ENCODE measurements around the gene MAG. TPM values are rescaled to one million over a fixed set of nuclear protein-coding genes. Genes with fewer than 3 reads are reported as not detected.

Gene MAG
- total and polyA plus RNA-seq, 9 of the 15 experiments (the other 6 are each of a cell fraction or from before 2014, with no cell fraction given) = 0.11 to 10.0 (median 1.6) TPM

DNA sequence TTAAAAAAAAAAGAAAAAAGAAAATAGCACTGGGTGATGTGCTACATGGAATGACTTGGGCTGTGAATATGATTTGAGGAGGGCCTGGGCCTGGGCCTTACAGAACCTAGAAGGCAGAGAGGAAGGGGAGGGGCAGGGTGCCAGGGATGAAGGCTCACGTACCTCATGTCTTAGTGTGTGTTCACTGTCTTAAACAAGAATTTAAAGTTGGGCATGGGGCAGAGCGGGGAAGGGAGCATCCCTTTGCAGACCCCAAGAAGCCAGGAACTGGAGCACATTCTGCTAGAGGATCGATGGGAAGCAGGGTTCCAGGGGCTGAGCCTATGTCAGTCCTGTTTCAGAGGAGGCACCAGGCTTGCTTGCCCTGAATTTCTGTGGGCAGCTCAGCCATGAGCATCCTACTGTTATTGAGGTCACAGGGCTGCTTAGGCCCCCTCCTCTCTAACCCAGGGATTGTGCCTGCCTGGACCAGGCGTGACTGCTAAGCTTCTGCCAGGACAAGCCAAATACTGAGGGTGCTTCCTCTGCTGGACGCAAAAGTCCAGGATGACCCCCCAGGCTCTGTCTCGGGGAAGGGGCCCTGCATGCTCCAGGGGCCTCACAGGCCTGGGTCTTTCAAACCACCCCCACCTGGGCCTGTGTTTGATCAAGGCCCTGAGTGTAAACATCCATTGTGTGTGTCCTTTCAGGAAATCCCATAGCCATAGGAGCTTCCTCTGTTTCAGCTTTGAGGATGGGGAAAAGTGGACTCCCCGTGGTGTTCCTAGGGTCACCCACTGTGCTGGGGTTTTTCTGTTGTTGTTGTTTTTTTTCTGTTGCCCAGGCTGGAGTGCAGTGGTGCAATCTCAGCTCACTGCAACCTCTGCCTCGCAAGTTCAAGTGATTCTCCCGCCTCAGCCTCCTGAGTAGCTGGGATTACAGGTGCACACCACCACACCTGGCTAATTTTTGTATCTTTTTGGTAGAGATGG is 38.4 kb upstream of the MAG start:
- no peaks in the 10 kb centered on the region for H3K9me3 ChIP-seq (replicated peaks; ENCODE audit: control insufficient read depth, insufficient read depth, low read depth, low read length)
- no peak for FAIRE-seq
- H3K36me3 ChIP-seq (ENCODE audit: control insufficient read depth, insufficient read depth, low read length) = peaks cover 74% of the 10 kb centered on the region; the same call in 2 of the 3 replicates
- H3K4me2 ChIP-seq (ENCODE audit: insufficient read depth, low read length) = no peak overlapping the region
- 95% methylated on average over 9 of the region's 9 CpGs for WGBS (ENCODE audit: insufficient coverage, low coverage, missing lambda C conversion rate)
- no peaks in the 10 kb centered on the region for H3K9me1 ChIP-seq (ENCODE audit: control insufficient read depth, insufficient read depth, low read length)
- BruUV-seq (replicated peaks) = no TSS peak
- peaks cover 8 to 24% of the 10 kb centered on the region in 2 experiments; a peak in 4 of 5 replicates for H3K4me1 ChIP-seq (replicated peaks in 1 of 2; ENCODE audit: control insufficient read depth in 2 of 2, insufficient read depth in 2 of 2, low read length in 2 of 2)
- H2AFZ ChIP-seq (ENCODE audit: low read depth, low read length) = no peak overlapping the region
- H3K4me3 ChIP-seq = no peak overlapping the region
- H3K27me3 ChIP-seq (ENCODE audit: control insufficient read depth in 2 of 2, insufficient read depth in 2 of 2, low read length in 2 of 2) = no peaks in the 10 kb centered on the region
- ATAC-seq = no peak
- H4K20me1 ChIP-seq (replicated peaks; ENCODE audit: control insufficient read depth, insufficient read depth, low read length) = no peaks in the 10 kb centered on the region; the same call in 1 of the 2 replicates
- TF ChIP-seq RBFOX2 (IDR thresholded peaks at IDR 0.05; ENCODE audit: low read depth, low read length) = peak; percentile 38; the same call in 1 of the 2 replicates
- TF ChIP-seq BRCA1 (IDR thresholded peaks at IDR 0.05) = no peak
- TF ChIP-seq BRCA1 (CRISPR knock-in tag; IDR thresholded peaks at IDR 0.05) = no peak
- ChIA-PET CTCF (ENCODE audit: low intra/inter-chr PET ratio) (no interaction called here), POLR2A (interaction anchor here (0.7 to 5.9 kb wide), 3 partner anchors 8 to 383 kb away, joined by 3 to 31 read pairs (median 3); no protein-coding TSS in a partner anchor)
- in situ Hi-C loops (cut with MboI) = no loop called here
- H3K27ac ChIP-seq (ENCODE audit: extremely low read depth, low read depth, low read length) = no peak overlapping the region
- DNase-seq (ENCODE audit: extremely low read depth in 1 of 4, low spot score in 3 of 4) = no peak
- no peak overlapping the region for H3K9ac ChIP-seq (ENCODE audit: insufficient read depth in 1 of 2, low read depth in 2 of 2, low read length in 2 of 2)
- intact Hi-C loops (cut with micrococcal nuclease) = no loop called here
- peaks cover 44% of the 10 kb centered on the region for H3K79me2 ChIP-seq (ENCODE audit: control insufficient read depth, insufficient read depth, low read length)

Data from K562 (cell line).